ENCODE measurements around the gene CSGALNACT2. TPM values are rescaled to one million over a fixed set of nuclear protein-coding genes. Genes with fewer than 3 reads are reported as not detected.

Gene CSGALNACT2
- total and polyA plus RNA-seq, 10 of the 15 experiments (the other 5 are each of a cell fraction or from before 2014, with no cell fraction given) = 2.5 to 12.6 (median 8.7) TPM

DNA sequence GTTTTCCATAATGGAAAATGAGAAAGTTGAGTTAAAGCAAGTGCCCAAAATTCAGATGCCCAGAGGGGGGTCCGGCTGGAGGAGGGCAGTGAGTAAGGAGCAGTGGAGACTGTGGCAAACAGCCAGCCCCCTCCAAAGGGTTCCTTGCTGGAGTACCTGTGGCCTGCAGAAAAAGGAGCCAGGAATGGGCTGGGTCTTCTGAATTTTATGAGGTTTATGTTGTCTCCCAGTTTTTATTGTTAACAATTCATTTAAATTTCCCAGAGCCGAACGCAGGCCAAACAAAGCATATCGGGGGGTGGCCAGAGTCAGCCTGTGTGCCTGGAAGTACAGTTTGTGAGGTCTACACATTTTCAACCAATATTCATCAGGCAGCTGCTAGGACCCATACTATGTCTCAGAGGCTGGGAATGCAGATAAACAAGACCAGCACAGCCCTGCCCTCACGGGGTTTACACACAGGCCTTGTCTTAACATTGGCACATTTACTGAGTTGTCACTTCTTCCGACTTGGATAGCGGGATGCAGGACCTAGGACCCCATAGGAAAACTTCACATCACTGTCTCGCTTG is 12.9 kb upstream of the CSGALNACT2 start:
- no peak overlapping the region for H3K27ac ChIP-seq (ENCODE audit: control insufficient read depth, insufficient read depth)
- H3K27me3 ChIP-seq (replicated peaks in 1 of 2; ENCODE audit: control insufficient read depth in 2 of 2, insufficient read depth in 2 of 2, low read length in 1 of 2) = no peaks in the 10 kb centered on the region
- H3K79me2 ChIP-seq (ENCODE audit: control insufficient read depth, insufficient read depth, low read length) = no peaks in the 10 kb centered on the region
- no peak overlapping the region for H3K4me3 ChIP-seq
- no peaks in the 10 kb centered on the region for H4K20me1 ChIP-seq (ENCODE audit: control insufficient read depth, insufficient read depth)
- ChIA-PET RAD21 (ENCODE audit: unreplicated experiment) (no interaction called here), SMC1A (ENCODE audit: uncharacterized antibody, unreplicated experiment) (no interaction called here), CTCF (no interaction called here), POLR2A (no interaction called here)
- in situ Hi-C loops (cut with MboI) (loop anchor here (25.0 kb wide), 2 partner anchors 287 to 488 kb away; partner anchors contain the start of genes HNRNPF and ZNF33B), intact Hi-C loops (cut with micrococcal nuclease; ENCODE audit: unreplicated experiment) (no loop called here)
- no peak overlapping the region for H3K4me2 ChIP-seq (ENCODE audit: control insufficient read depth, insufficient read depth)
- ATAC-seq = no peak
- FAIRE-seq = no peak
- no peak overlapping the region for H2AFZ ChIP-seq (ENCODE audit: control insufficient read depth, low read depth, low read length)
- H3K4me1 ChIP-seq (ENCODE audit: control insufficient read depth, insufficient read depth, low read length) = peaks cover 38% of the 10 kb centered on the region
- 95% methylated on average over 8 of the region's 8 CpGs for WGBS (ENCODE audit: insufficient coverage, insufficient replicate concordance, low lambda C conversion rate, missing lambda C conversion rate)
- no peaks in the 10 kb centered on the region for H3K9me3 ChIP-seq (replicated peaks; ENCODE audit: control insufficient read depth, insufficient read depth, low read length)
- H3K9ac ChIP-seq (ENCODE audit: control insufficient read depth, insufficient read depth, low read length) = no peak overlapping the region
- TF ChIP-seq, protein P1, sequence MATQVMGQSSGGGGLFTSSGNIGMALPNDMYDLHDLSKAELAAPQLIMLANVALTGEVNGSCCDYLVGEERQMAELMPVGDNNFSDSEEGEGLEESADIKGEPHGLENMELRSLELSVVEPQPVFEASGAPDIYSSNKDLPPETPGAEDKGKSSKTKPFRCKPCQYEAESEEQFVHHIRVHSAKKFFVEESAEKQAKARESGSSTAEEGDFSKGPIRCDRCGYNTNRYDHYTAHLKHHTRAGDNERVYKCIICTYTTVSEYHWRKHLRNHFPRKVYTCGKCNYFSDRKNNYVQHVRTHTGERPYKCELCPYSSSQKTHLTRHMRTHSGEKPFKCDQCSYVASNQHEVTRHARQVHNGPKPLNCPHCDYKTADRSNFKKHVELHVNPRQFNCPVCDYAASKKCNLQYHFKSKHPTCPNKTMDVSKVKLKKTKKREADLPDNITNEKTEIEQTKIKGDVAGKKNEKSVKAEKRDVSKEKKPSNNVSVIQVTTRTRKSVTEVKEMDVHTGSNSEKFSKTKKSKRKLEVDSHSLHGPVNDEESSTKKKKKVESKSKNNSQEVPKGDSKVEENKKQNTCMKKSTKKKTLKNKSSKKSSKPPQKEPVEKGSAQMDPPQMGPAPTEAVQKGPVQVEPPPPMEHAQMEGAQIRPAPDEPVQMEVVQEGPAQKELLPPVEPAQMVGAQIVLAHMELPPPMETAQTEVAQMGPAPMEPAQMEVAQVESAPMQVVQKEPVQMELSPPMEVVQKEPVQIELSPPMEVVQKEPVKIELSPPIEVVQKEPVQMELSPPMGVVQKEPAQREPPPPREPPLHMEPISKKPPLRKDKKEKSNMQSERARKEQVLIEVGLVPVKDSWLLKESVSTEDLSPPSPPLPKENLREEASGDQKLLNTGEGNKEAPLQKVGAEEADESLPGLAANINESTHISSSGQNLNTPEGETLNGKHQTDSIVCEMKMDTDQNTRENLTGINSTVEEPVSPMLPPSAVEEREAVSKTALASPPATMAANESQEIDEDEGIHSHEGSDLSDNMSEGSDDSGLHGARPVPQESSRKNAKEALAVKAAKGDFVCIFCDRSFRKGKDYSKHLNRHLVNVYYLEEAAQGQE (IDR thresholded peaks at IDR 0.05; ENCODE audit: low read depth, low read length) = no peak
- no peak for TF ChIP-seq MEF2B (IDR thresholded peaks at IDR 0.05; ENCODE audit: partially characterized antibody, poor library complexity, severe bottlenecking)
- no peak for TF ChIP-seq ETV6 (conservative IDR thresholded peaks at IDR 0.05 in 1 of 2, IDR thresholded peaks at IDR 0.05 in 1 of 2; ENCODE audit: borderline replicate concordance in 1 of 2, low read depth in 1 of 2)
- no peak for TF ChIP-seq SRF (IDR thresholded peaks at IDR 0.05; ENCODE audit: low read depth in 2 of 2, low read length in 2 of 2)
- no peak for TF ChIP-seq MYC (IDR thresholded peaks at IDR 0.05; ENCODE audit: insufficient read depth, insufficient read length, insufficient replicate concordance, low read length, severe bottlenecking)
- TF ChIP-seq, protein P2, sequence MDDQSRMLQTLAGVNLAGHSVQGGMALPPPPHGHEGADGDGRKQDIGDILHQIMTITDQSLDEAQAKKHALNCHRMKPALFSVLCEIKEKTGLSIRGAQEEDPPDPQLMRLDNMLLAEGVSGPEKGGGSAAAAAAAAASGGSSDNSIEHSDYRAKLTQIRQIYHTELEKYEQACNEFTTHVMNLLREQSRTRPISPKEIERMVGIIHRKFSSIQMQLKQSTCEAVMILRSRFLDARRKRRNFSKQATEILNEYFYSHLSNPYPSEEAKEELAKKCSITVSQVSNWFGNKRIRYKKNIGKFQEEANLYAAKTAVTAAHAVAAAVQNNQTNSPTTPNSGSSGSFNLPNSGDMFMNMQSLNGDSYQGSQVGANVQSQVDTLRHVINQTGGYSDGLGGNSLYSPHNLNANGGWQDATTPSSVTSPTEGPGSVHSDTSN (IDR thresholded peaks at IDR 0.05; ENCODE audit: insufficient replicate concordance, low read depth, low read length) = no peak
- TF ChIP-seq SMC3 (IDR thresholded peaks at IDR 0.05; ENCODE audit: borderline replicate concordance, low read length) = no peak
- TF ChIP-seq, protein P3, sequence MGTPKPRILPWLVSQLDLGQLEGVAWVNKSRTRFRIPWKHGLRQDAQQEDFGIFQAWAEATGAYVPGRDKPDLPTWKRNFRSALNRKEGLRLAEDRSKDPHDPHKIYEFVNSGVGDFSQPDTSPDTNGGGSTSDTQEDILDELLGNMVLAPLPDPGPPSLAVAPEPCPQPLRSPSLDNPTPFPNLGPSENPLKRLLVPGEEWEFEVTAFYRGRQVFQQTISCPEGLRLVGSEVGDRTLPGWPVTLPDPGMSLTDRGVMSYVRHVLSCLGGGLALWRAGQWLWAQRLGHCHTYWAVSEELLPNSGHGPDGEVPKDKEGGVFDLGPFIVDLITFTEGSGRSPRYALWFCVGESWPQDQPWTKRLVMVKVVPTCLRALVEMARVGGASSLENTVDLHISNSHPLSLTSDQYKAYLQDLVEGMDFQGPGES (IDR thresholded peaks at IDR 0.05) = no peak
- no peaks in the 10 kb centered on the region for H3K36me3 ChIP-seq (ENCODE audit: control insufficient read depth in 2 of 2, insufficient read depth in 2 of 2, low read length in 1 of 2)
- DNase-seq (ENCODE audit: low read depth, low spot score) = no peak
- no TSS peak for BruUV-seq (replicated peaks)
